Neutrophil (primary cell): ENCODE results near the gene SSBP4.

Source experiments
- H3K27ac ChIP-seq: fragments of 200-600 bp; sonication (generic); 2 replicates; pipeline ENCODE4 v1.5.1; 2016; ENCODE audit warnings: mild to moderate bottlenecking, moderate library complexity
- H3K27me3 ChIP-seq: fragments of 200-600 bp; sonication (generic); 2 replicates; pipeline ENCODE4 v1.6.0; 2016; ENCODE audit warnings: mild to moderate bottlenecking
- H3K36me3 ChIP-seq: fragments of 200-600 bp; sonication (generic); 2 replicates; pipeline ENCODE4 v1.5.1; 2017
- H3K4me1 ChIP-seq, 2 experiments: fragments of 200-600 bp in 1 of 2; sonication (generic) in 1 of 2; 1 replicate in 1 of 2; 2 replicates in 1 of 2; pipeline versions ENCODE4 v1.5.1 to v1.6.1; 2013 to 2016; ENCODE audit warnings: low read depth in 1 of 2, low read length in 1 of 2, mild to moderate bottlenecking in 1 of 2, moderate library complexity in 1 of 2; ENCODE audit not compliant: control insufficient read depth in 1 of 2, insufficient read depth in 1 of 2
- H3K4me3 ChIP-seq, 2 experiments: fragments of 200-600 bp in 1 of 2; sonication (generic) in 1 of 2; 1 replicate in 1 of 2; 2 replicates in 1 of 2; pipeline ENCODE4 v1.5.1; 2013 to 2016; ENCODE audit warnings: low read depth in 1 of 2, low read length in 1 of 2, mild to moderate bottlenecking in 1 of 2, moderate library complexity in 1 of 2
- H3K9me3 ChIP-seq: fragments of 200-600 bp; sonication (generic); 2 replicates; pipeline ENCODE4 v1.5.1; 2016
- CTCF ChIP-seq: fragments of 200-600 bp; sonication (generic); IDR thresholded peaks from 2 replicates; pipeline ENCODE4 v1.5.1; 2016; ENCODE audit warnings: antibody characterized with exemption

SSBP4 gene

GRCh38 chr19:18419195-18419698 lies at the start of gene SSBP4:
Gene SSBP4 (plus strand): TSS chr19:18419398. CDS start chr19:18419649, 251 bp downstream.
- Histone ChIP-seq H3K4me1 (peaks cover 53 to 54% of the 10 kb centered on the region in 2 experiments), H3K9me3 (no peaks in the 10 kb centered on the region), H3K27ac (peak within 1 kb of the TSS; percentile 72), H3K27me3 (peaks cover 80% of the 10 kb centered on the region), H3K4me3 (peak within 1 kb of the TSS; percentile 59 to 77), H3K36me3 (no peaks in the 10 kb centered on the region)
- peak; percentile 72 for TF ChIP-seq CTCF

- Histone ChIP-seq H3K4me3 (peak overlapping the region; percentile 36 to 43), H3K4me1 (peaks cover 23 to 25% of the 10 kb centered on the region in 2 experiments)
Observed at GRCh38 chr19:18373407-18373891, 45.7 kb upstream of the SSBP4 start.

GRCh38 chr19:18373892-18374629 lies 45.1 kb upstream of the SSBP4 start:
- Histone ChIP-seq H3K9me3 (no peaks in the 10 kb centered on the region), H3K36me3 (no peaks in the 10 kb centered on the region), H3K4me1 (peaks cover 23 to 25% of the 10 kb centered on the region in 2 experiments), H3K27ac (peak overlapping the region; percentile 95), H3K4me3 (peak overlapping the region; percentile 36 to 43), H3K27me3 (no peaks in the 10 kb centered on the region)
- TF ChIP-seq CTCF = no peak

More at GRCh38 chr19:18373407-18373891, 45.7 kb upstream of the SSBP4 start:
- H3K27me3 ChIP-seq = no peaks in the 10 kb centered on the region
- H3K36me3 ChIP-seq = no peaks in the 10 kb centered on the region
- no peak for TF ChIP-seq CTCF
- H3K9me3 ChIP-seq = no peaks in the 10 kb centered on the region
- peak overlapping the region; percentile 95 for H3K27ac ChIP-seq

GRCh38 chr19:18377026-18377425 lies 42.2 kb upstream of the SSBP4 start:
- Histone ChIP-seq H3K4me3 (no peak overlapping the region), H3K36me3 (no peaks in the 10 kb centered on the region), H3K4me1 (peaks cover 32 to 33% of the 10 kb centered on the region in 2 experiments), H3K27ac (no peak overlapping the region), H3K27me3 (no peaks in the 10 kb centered on the region), H3K9me3 (no peaks in the 10 kb centered on the region)
- no peak for TF ChIP-seq CTCF

- Histone ChIP-seq H3K36me3 (no peaks in the 10 kb centered on the region), H3K27me3 (peaks cover 17% of the 10 kb centered on the region), H3K4me3 (no peak overlapping the region), H3K4me1 (peaks cover 14% of the 10 kb centered on the region in 2 experiments), H3K9me3 (no peaks in the 10 kb centered on the region), H3K27ac (peak overlapping the region; percentile 63)
- no peak for TF ChIP-seq CTCF
Observed at GRCh38 chr19:18379803-18380747, 39.1 kb upstream of the SSBP4 start.
